GM18951 (cell line): ENCODE results near the gene EHD1.
A peak's percentile ranks its signal among the peaks of the same experiment; 100 is the strongest.

Source experiments
- POLR2A ChIP-seq: IDR thresholded peaks from 4 replicates; pipeline ENCODE4 v1.6.1; 2011; ENCODE audit warnings: mild to moderate bottlenecking; ENCODE audit not compliant: insufficient read length, insufficient read depth; ENCODE audit errors: extremely low read depth
- in situ Hi-C: fragments of 300-500 bp; cut with MboI; formaldehyde crosslinking; loops from one replicate; pipeline ENCODE4 v1.12.0; 2022; ENCODE audit warnings: low sequenced_read_pairs, mixed read lengths, inconsistent platforms; ENCODE audit not compliant: unreplicated experiment

The EHD1 gene

GRCh38 chr11:64862987-64863390 is 15.4 kb downstream of the EHD1 start:
- in situ Hi-C loops, result no loop called here
- no peak for TF ChIP-seq POLR2A

DNA sequence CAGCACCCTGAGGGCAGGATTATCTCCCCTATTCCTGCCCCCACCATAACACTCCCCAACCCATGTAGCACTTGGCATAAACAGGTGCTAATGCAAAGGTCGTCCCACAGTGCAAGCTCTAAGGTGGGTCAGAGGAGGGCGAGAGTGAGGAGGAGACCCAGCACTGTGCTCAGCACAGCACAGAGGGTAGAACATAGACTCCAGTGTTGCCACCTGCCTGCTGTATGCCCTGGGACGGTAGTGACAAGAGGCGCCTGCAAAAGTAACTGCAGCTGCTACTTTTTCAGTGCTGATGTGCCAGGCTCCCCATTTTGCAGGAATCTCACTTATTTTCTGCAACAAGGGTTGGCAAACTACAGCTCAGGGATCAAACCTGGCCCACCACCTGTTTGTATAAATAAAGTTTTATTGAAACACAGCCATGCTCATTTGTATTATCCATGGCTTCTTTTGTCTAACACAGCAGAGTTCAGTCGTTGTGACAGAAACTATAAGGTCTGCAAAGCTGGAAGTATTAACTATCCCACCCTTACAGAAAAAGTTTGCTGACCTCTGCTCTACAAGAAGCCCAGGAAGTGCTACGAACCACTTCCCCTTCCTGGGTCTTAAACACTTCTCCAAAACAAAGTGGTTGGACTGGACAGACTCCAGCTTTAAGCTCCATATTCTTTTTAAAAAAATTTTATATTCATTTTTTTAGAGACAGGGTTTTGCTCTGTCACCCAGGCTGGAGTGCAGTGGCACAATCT is 17.0 kb downstream of the EHD1 start:
- in situ Hi-C loops, result no loop called here

GRCh38 chr11:64859542-64860414 is 18.6 kb downstream of the EHD1 start:
- peak; percentile 1 for TF ChIP-seq POLR2A
- in situ Hi-C loops, result no loop called here

More for the DNA sequence above, 17.0 kb downstream of the EHD1 start:
- TF ChIP-seq POLR2A, result no peak

- TF ChIP-seq POLR2A, result peak; percentile 10
- in situ Hi-C loops, result no loop called here
These were observed 19.8 kb downstream of the EHD1 start for GRCh38 chr11:64858467-64859263.

DNA sequence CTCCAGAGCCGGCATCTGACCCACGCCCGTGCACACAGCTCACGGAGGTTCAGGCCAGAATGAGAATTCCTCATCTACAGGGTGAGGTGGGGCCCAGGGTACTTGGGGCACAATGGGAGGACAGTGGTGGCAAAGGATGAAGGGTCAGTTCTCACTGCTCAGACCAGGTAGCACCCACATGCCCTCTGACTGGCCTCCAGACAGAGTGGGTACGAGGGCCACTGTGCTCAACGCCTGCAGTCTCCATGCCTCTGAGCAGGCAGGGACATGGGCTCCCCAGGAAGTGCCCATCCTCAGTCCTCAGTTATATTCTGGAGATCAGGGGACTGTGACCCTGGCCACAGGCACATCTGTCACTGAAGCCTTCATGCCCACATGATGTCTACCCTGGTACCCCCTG is 20.9 kb downstream of the EHD1 start:
- in situ Hi-C loops, result no loop called here
- no peak for TF ChIP-seq POLR2A

DNA sequence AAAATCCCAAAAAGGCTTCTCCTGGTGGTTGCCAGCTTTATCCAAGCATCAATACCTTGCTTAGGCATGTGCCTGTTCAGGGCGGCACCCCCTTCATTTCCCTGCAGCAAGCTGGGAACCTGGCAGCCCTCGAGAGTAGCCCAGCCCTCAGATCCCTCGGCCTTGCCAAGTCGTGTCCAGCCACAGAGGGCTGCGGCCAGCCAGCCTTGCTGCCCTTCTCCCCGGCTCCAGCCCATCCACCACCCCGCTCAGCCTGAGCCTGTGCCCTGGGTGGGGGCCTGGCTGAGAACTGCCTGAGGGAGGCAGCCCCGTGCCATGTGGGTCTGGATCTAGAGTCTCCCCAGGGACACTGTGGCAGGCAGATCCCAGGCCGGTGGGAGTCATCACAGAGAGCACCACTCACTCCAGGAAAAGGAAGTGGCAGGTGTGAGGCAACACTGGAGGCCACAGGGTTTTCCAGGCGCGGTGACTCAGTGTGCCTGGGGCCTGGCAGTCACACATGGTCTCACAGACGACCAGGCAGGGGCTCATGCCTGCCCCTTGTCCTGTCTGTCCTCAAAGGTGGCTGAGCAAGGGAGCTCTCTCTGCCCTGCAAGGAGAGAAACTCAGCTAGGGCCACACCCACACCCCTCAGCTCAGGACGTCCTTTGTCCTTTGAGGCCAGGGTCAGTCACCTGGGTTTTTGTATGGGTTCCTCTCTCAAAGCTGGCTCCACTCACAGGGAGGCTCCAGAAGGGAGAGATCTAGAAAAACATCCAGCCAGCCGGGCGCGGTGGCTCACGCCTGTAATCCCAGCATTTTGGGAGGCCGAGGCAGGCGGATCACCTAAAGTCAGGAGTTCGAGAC is 21.8 kb downstream of the EHD1 start:
- in situ Hi-C loops, result no loop called here
- no peak for TF ChIP-seq POLR2A

GRCh38 chr11:64855596-64856304 is 22.7 kb downstream of the EHD1 start:
- TF ChIP-seq POLR2A, result no peak

GRCh38 chr11:64854534-64855502 is 23.6 kb downstream of the EHD1 start:
- TF ChIP-seq POLR2A, result no peak
- in situ Hi-C loops, result no loop called here

More at GRCh38 chr11:64855596-64856304, 22.7 kb downstream of the EHD1 start:
- in situ Hi-C loops, result no loop called here

DNA sequence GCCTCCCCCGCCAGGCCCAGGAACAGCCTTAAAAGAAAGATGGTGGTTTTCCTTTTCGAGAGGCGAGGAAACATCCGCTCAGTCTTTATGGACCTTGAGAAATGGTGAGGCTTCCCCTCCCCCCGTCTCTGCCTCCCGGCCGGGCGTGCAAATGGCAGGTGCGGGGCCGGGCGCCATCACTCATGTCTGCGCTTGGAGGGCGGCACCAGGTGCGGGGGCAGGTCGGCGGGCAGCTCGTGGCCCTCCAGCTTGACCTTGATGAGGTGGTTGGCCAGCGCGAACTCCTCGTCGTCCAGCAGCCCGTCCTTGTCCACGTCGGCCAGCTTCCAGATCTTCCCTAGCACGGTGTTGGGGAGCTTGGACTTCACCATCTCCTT is 24.3 kb downstream of the EHD1 start:
- in situ Hi-C loops, result no loop called here
- TF ChIP-seq POLR2A, result no peak

GRCh38 chr11:64853709-64854108 is 24.7 kb downstream of the EHD1 start:
- in situ Hi-C loops, result no loop called here
- no peak for TF ChIP-seq POLR2A
